ENCODE data around the gene METTL13. TPM values are rescaled to one million over a fixed set of nuclear protein-coding genes. Genes with fewer than 3 reads are reported as not detected.

METTL13 gene
- total and polyA plus RNA-seq, 2 of the 8 experiments (the other 6 are each of a cell fraction or from before 2014, with no cell fraction given) = 38.1 to 66.3 TPM

GRCh38 chr1:171742577-171742922 is 38.9 kb upstream of the METTL13 start:
- Histone ChIP-seq H3K27ac (ENCODE audit: low read depth, low read length) (peak overlapping the region; percentile 55; the same call in 1 of the 2 replicates), H3K56ac (replicated peaks; ENCODE audit: insufficient read length, low read depth, low read length) (peak overlapping the region; percentile 91), H3K4me1 (replicated peaks in 1 of 4; ENCODE audit: control insufficient read depth in 3 of 4, insufficient read depth in 4 of 4, low read length in 3 of 4) (peaks cover 0 to 6% (median 1%) of the 10 kb centered on the region in 4 experiments; a peak in 3 of 7 replicates), H3K4me3 (ENCODE audit: extremely low read depth in 1 of 4, insufficient read depth in 2 of 4, low read depth in 3 of 4, low read length in 4 of 4) (peak overlapping the region; percentile 96 to 100 (median 98)), H2BK5ac (ENCODE audit: low read depth, low read length) (peak overlapping the region; percentile 92), H3K36me3 (ENCODE audit: control insufficient read depth in 2 of 4, insufficient read depth in 4 of 4, low read length in 3 of 4) (no peaks in the 10 kb centered on the region), H3K27me3 (replicated peaks in 1 of 4; ENCODE audit: control insufficient read depth in 3 of 4, extremely low read depth in 1 of 4, insufficient read depth in 3 of 4, low read length in 3 of 4) (no peaks in the 10 kb centered on the region), H3K79me1 (ENCODE audit: low read depth, low read length) (no peaks in the 10 kb centered on the region), H3K23me2 (ENCODE audit: low read depth, low read length) (peaks cover 5% of the 10 kb centered on the region), H2AK5ac (ENCODE audit: low read depth, low read length) (no peak overlapping the region), H2BK15ac (ENCODE audit: low read length) (no peak overlapping the region), H4K8ac (ENCODE audit: extremely low read depth, insufficient read depth, low read length) (no peak overlapping the region), H2BK12ac (ENCODE audit: low read depth, low read length) (0 out of 2 replicates have a peak overlapping the region, but pooled peaks have one; percentile 72), H3K14ac (ENCODE audit: insufficient read length) (no peak overlapping the region), H2BK20ac (ENCODE audit: low read length) (no peak overlapping the region), H3K18ac (ENCODE audit: extremely low read depth, low read length) (peak overlapping the region; percentile 98; the same call in 1 of the 2 replicates), H3K9me3 (ENCODE audit: insufficient read depth in 2 of 2, low read depth in 1 of 2, low read length in 1 of 2) (no peaks in the 10 kb centered on the region), H4K91ac (replicated peaks; ENCODE audit: insufficient read length, low read length) (no peak overlapping the region), H4K20me1 (replicated peaks in 1 of 2; ENCODE audit: control insufficient read depth in 1 of 2, insufficient read depth in 2 of 2, low read length in 2 of 2) (no peaks in the 10 kb centered on the region), H3K23ac (ENCODE audit: insufficient read length) (no peak overlapping the region), H3K4me2 (ENCODE audit: insufficient read depth in 1 of 2, low read depth in 2 of 2, low read length in 2 of 2) (peak overlapping the region; percentile 45 to 80), H3K79me2 (ENCODE audit: control insufficient read depth in 1 of 2, insufficient read depth in 2 of 2, low read length in 2 of 2) (peaks cover 0 to 10% of the 10 kb centered on the region in 2 experiments; a peak in 1 of 4 replicates), H2AFZ (ENCODE audit: low read length) (peak overlapping the region; percentile 100), H4K5ac (ENCODE audit: insufficient read length, low read depth, low read length) (peak overlapping the region; percentile 100), H3K4ac (replicated peaks; ENCODE audit: insufficient read length, low read depth, low read length) (no peak overlapping the region), H3K9ac (replicated peaks in 1 of 4; ENCODE audit: extremely low read depth in 1 of 4, low read depth in 3 of 4, low read length in 3 of 4) (peak overlapping the region in 3 of 4 experiments; percentile 80 to 95 (median 87); a peak in 6 of 7 replicates), H2BK120ac (replicated peaks; ENCODE audit: low read depth, low read length) (no peak overlapping the region)
- peak in 1 of 2 experiments; percentile 53 for DNase-seq (ENCODE audit: low read depth in 1 of 2, low spot score in 2 of 2)
- POLR2A ChIA-PET (ENCODE audit: partially characterized antibody) = interaction anchor here (1.3 to 3.8 kb wide), 7 partner anchors 11 to 98 kb away, joined by 3 to 13 read pairs (median 4); no protein-coding TSS in a partner anchor
- FAIRE-seq = no peak
- CTCF ChIA-PET (ENCODE audit: partially characterized antibody) = interaction anchor here (0.7 to 2.7 kb wide), 8 partner anchors 9 to 130 kb away, joined by 3 to 18 read pairs (median 6); no protein-coding TSS in a partner anchor
- 1% methylated on average over 14 of the region's 14 CpGs; no CpG with 5 or more reads in 1 of the 2 experiments for WGBS, 2 experiments (ENCODE audit: extremely low coverage in 1 of 2, insufficient coverage in 1 of 2, insufficient read length in 1 of 2, insufficient replicate concordance in 2 of 2, low coverage in 1 of 2, low lambda C conversion rate in 2 of 2, missing lambda C conversion rate in 1 of 2)
- TF ChIP-seq SIRT6 (IDR thresholded peaks at IDR 0.05; ENCODE audit: low read length) (no peak), SP4 (IDR thresholded peaks at IDR 0.05; ENCODE audit: low read length) (no peak), FOSL1 (IDR thresholded peaks at IDR 0.05; ENCODE audit: insufficient read depth, low read depth, low read length) (no peak), CREB1 (IDR thresholded peaks at IDR 0.05) (no peak), RBBP5 (IDR thresholded peaks at IDR 0.05; ENCODE audit: borderline replicate concordance, low read depth, low read length) (no peak), RFX5 (IDR thresholded peaks at IDR 0.05; ENCODE audit: borderline replicate concordance, low read depth, low read length) (no peak), EP300 (IDR thresholded peaks at IDR 0.05; ENCODE audit: borderline replicate concordance in 1 of 2, low read depth in 2 of 2, low read length in 2 of 2) (no peak), TBP (IDR thresholded peaks at IDR 0.05; ENCODE audit: low read depth, low read length) (no peak), CTBP2 (IDR thresholded peaks at IDR 0.05; ENCODE audit: borderline replicate concordance, insufficient read depth, insufficient read length, low read length) (no peak), POLR2A (IDR thresholded peaks at IDR 0.05; ENCODE audit: control extremely low read depth in 1 of 2, low read depth in 2 of 2, low read length in 2 of 2) (no peak; a peak in 1 of 3 replicates), POU5F1 (IDR thresholded peaks at IDR 0.05; ENCODE audit: low read depth, low read length) (no peak), POLR2AphosphoS5 (IDR thresholded peaks at IDR 0.05; ENCODE audit: low read depth, low read length) (no peak)
- TF ChIP-seq, protein P1, sequence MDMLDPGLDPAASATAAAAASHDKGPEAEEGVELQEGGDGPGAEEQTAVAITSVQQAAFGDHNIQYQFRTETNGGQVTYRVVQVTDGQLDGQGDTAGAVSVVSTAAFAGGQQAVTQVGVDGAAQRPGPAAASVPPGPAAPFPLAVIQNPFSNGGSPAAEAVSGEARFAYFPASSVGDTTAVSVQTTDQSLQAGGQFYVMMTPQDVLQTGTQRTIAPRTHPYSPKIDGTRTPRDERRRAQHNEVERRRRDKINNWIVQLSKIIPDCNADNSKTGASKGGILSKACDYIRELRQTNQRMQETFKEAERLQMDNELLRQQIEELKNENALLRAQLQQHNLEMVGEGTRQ (IDR thresholded peaks at IDR 0.05; ENCODE audit: low read length) = no peak
